HEK293 (cell line): ENCODE measurements around the gene TSHZ2.

Source experiments
- CTCF ChIA-PET: fragments of 350-600 bp; formaldehyde crosslinking; extraction: SDS; loops from one replicate; lab custom pipeline; 2021; ENCODE audit warnings: antibody characterized with exemption; lab: Yijun Ruan, JAX
- POLR2A ChIA-PET: fragments of 300-600 bp; formaldehyde crosslinking; extraction: SDS; loops from one replicate; lab custom pipeline; 2020; ENCODE audit warnings: antibody characterized with exemption, inconsistent platforms; lab: Yijun Ruan, JAX
- H3K27ac ChIP-seq: fragments of 200-500 bp; sonication (Bioruptor generic); 2 replicates; pipeline ENCODE4 v1.5.1; 2014; ENCODE audit warnings: low read depth, low read length, control low read depth, inconsistent platforms; ENCODE audit errors: extremely low read depth
- H3K36me3 ChIP-seq, 2 experiments: fragments of 200-500 bp in 1 of 2; sonication (Bioruptor generic) in 1 of 2; 1 replicate in 1 of 2; 2 replicates in 1 of 2; pipeline ENCODE4 v1.5.1; 2014 to 2017; ENCODE audit warnings: inconsistent platforms in 2 of 2, low read length in 2 of 2; ENCODE audit not compliant: control insufficient read depth in 2 of 2, insufficient read depth in 1 of 2
- H3K4me1 ChIP-seq: fragments of 200-500 bp; sonication (Bioruptor generic); 2 replicates; pipeline ENCODE4 v1.5.1; 2014; ENCODE audit warnings: mild to moderate bottlenecking, low read length, inconsistent platforms; ENCODE audit not compliant: control insufficient read depth, insufficient read depth
- H3K4me3 ChIP-seq: 2 replicates; pipeline ENCODE4 v1.5.1; 2011; ENCODE audit warnings: low read depth, mild to moderate bottlenecking, control low read depth, low read length, moderate library complexity
- H3K9me3 ChIP-seq: fragments of 200-500 bp; sonication (Bioruptor generic); 2 replicates; pipeline ENCODE4 v1.5.1; 2014; ENCODE audit warnings: low read depth, low read length, inconsistent platforms; ENCODE audit not compliant: control insufficient read depth, insufficient read depth
- GLIS2 ChIP-seq: fragments of 450-650 bp; formaldehyde crosslinking; IDR thresholded peaks from 2 replicates; pipeline ENCODE4 v1.5.1; 2016; ENCODE audit warnings: missing biosample characterization, missing genetic modification characterization
- KLF7 ChIP-seq: fragments of 450-650 bp; formaldehyde crosslinking; IDR thresholded peaks from 2 replicates; pipeline ENCODE4 v1.5.1; 2016; ENCODE audit warnings: missing biosample characterization, missing genetic modification characterization, borderline replicate concordance
- SP7 ChIP-seq: fragments of 450-650 bp; formaldehyde crosslinking; IDR thresholded peaks from 2 replicates; pipeline ENCODE4 v1.5.1; 2016; ENCODE audit warnings: missing biosample characterization, missing genetic modification characterization
- TRIM28 ChIP-seq: IDR thresholded peaks from 2 replicates; pipeline ENCODE4 v1.6.1; 2011; ENCODE audit warnings: low read length, control low read depth, borderline replicate concordance
- YY1 ChIP-seq: fragments of 450-650 bp; formaldehyde crosslinking; IDR thresholded peaks from 2 replicates; pipeline ENCODE4 v1.5.1; 2018; ENCODE audit warnings: missing biosample characterization, missing genetic modification characterization
- ZEB2 ChIP-seq: fragments of 450-650 bp; formaldehyde crosslinking; IDR thresholded peaks from 2 replicates; pipeline ENCODE4 v1.5.1; 2016; ENCODE audit warnings: missing biosample characterization, missing genetic modification characterization
- ZNF140 ChIP-seq: fragments of 450-650 bp; formaldehyde crosslinking; IDR thresholded peaks from 2 replicates; pipeline ENCODE4 v1.5.1; 2016; ENCODE audit warnings: missing biosample characterization, missing genetic modification characterization
- ZNF146 ChIP-seq: fragments of 450-650 bp; formaldehyde crosslinking; IDR thresholded peaks from 2 replicates; pipeline ENCODE4 v1.5.1; 2016; ENCODE audit warnings: missing biosample characterization, missing genetic modification characterization
- ZNF155 ChIP-seq: fragments of 450-650 bp; formaldehyde crosslinking; IDR thresholded peaks from 2 replicates; pipeline ENCODE4 v1.5.1; 2016; ENCODE audit warnings: missing biosample characterization, missing genetic modification characterization
- ZNF302 ChIP-seq: fragments of 450-650 bp; formaldehyde crosslinking; IDR thresholded peaks from 2 replicates; pipeline ENCODE4 v1.5.1; 2016; ENCODE audit warnings: missing biosample characterization, missing genetic modification characterization, low read depth
- ZNF335 ChIP-seq: fragments of 450-650 bp; formaldehyde crosslinking; conservative IDR thresholded peaks from 2 replicates; pipeline ENCODE4 v1.5.1; 2016; ENCODE audit warnings: missing biosample characterization, missing genetic modification characterization
- ZNF354C ChIP-seq: fragments of 450-650 bp; formaldehyde crosslinking; IDR thresholded peaks from 2 replicates; pipeline ENCODE4 v1.5.1; 2016; ENCODE audit warnings: missing biosample characterization, missing genetic modification characterization, low read depth, borderline replicate concordance
- ZNF37A ChIP-seq: fragments of 450-650 bp; IDR thresholded peaks from 2 replicates; pipeline ENCODE4 v1.5.1; 2018; ENCODE audit warnings: missing biosample characterization, missing genetic modification characterization
- ZNF391 ChIP-seq: fragments of 450-650 bp; formaldehyde crosslinking; IDR thresholded peaks from 2 replicates; pipeline ENCODE4 v1.5.1; 2016; ENCODE audit warnings: low read depth, missing biosample characterization, missing genetic modification characterization, borderline replicate concordance
- ZNF555 ChIP-seq: fragments of 450-650 bp; formaldehyde crosslinking; conservative IDR thresholded peaks from 2 replicates; pipeline ENCODE4 v1.5.1; 2017; ENCODE audit warnings: missing biosample characterization, mild to moderate bottlenecking, missing genetic modification characterization, inconsistent platforms
- ZNF707 ChIP-seq: fragments of 450-650 bp; formaldehyde crosslinking; IDR thresholded peaks from 2 replicates; pipeline ENCODE4 v1.5.1; 2016; ENCODE audit warnings: missing biosample characterization, missing genetic modification characterization
- ZNF747 ChIP-seq: fragments of 450-650 bp; formaldehyde crosslinking; IDR thresholded peaks from 2 replicates; pipeline ENCODE4 v1.5.1; 2016; ENCODE audit warnings: missing biosample characterization, missing genetic modification characterization
- ZNF768 ChIP-seq: fragments of 450-650 bp; formaldehyde crosslinking; IDR thresholded peaks from 2 replicates; pipeline ENCODE4 v1.5.1; 2018; ENCODE audit warnings: missing biosample characterization, mild to moderate bottlenecking, missing genetic modification characterization
- TF ChIP-seq, protein P1 (sequence below): fragments of 450-650 bp; formaldehyde crosslinking; IDR thresholded peaks from 2 replicates; pipeline ENCODE4 v1.5.1; 2016; ENCODE audit warnings: missing biosample characterization, missing genetic modification characterization
- TF ChIP-seq, protein P2 (sequence below): fragments of 450-650 bp; formaldehyde crosslinking; IDR thresholded peaks from 2 replicates; pipeline ENCODE4 v1.5.1; 2016; ENCODE audit warnings: missing biosample characterization, missing genetic modification characterization
- TF ChIP-seq, protein P3 (sequence below): fragments of 450-650 bp; formaldehyde crosslinking; IDR thresholded peaks from 2 replicates; pipeline ENCODE4 v1.5.1; 2016; ENCODE audit warnings: missing biosample characterization, missing genetic modification characterization
- TF ChIP-seq, protein P4 (sequence below): fragments of 450-650 bp; formaldehyde crosslinking; IDR thresholded peaks from 2 replicates; pipeline ENCODE4 v1.5.1; 2016; ENCODE audit warnings: missing biosample characterization, missing genetic modification characterization
- TF ChIP-seq, protein P5 (sequence below): fragments of 450-650 bp; formaldehyde crosslinking; IDR thresholded peaks from 2 replicates; pipeline ENCODE4 v1.5.1; 2017; ENCODE audit warnings: missing biosample characterization, missing genetic modification characterization
- TF ChIP-seq, protein P6 (sequence below): fragments of 450-650 bp; formaldehyde crosslinking; IDR thresholded peaks from 2 replicates; pipeline ENCODE4 v1.5.1; 2017; ENCODE audit warnings: missing biosample characterization, missing genetic modification characterization

Gene TSHZ2

DNA sequence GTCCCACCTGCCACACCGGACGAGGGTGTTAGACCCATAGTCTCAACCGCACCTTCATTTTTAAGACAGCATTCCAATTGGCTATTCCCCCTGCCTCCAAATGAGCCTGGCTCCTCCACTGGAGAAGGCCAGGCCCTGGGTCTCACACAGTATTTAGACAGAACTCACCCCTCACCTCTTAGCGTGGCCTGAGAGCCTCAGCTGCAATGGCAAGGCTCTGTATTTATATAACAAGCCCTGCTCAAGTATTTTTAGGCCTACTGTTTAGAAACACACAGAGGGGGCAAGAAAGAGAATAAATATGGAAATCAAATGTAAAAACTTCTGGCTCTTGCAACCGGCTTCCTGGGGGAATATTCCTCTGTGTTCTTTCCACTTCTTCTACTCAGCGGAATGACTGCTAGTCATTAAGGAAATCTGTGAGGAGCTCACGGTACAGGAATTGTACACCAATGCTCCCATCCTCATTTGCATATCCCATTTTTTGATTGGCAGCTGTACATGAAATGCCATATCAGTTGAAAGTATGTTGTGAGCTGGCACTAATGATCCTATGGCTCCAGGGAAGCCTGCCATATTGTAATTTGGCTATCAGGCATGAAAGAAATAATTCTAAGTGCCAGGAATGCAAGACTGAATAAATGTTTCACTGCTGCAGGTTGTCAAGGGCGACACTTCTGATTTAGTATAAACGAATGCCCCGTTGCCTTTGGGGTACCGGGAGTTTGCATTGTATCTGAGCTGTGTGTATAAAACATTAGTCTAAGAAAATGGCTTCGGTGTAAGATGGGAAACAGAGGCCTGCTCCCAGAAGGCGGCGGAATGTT lies 414.0 kb downstream of the TSHZ2 start:
- no peaks in the 10 kb centered on the region for H3K36me3 ChIP-seq
- no peak overlapping the region for H3K27ac ChIP-seq
- H3K4me1 ChIP-seq: no peaks in the 10 kb centered on the region
- H3K9me3 ChIP-seq: no peaks in the 10 kb centered on the region
- POLR2A ChIA-PET: no interaction called here
- TF ChIP-seq ZEB2 (tag by site-specific recombination) (no peak), YY1 (no peak), ZNF391 (tag by site-specific recombination) (no peak), ZNF155 (tag by site-specific recombination) (no peak), ZNF140 (no peak), ZNF146 (no peak), TRIM28 (no peak), ZNF768 (tag by site-specific recombination) (no peak), SP7 (tag by site-specific recombination) (no peak), ZNF302 (no peak), ZNF37A (no peak), ZNF335 (tag by site-specific recombination) (no peak), ZNF747 (tag by site-specific recombination) (no peak), GLIS2 (tag by site-specific recombination) (no peak)
- TF ChIP-seq, protein P1, sequence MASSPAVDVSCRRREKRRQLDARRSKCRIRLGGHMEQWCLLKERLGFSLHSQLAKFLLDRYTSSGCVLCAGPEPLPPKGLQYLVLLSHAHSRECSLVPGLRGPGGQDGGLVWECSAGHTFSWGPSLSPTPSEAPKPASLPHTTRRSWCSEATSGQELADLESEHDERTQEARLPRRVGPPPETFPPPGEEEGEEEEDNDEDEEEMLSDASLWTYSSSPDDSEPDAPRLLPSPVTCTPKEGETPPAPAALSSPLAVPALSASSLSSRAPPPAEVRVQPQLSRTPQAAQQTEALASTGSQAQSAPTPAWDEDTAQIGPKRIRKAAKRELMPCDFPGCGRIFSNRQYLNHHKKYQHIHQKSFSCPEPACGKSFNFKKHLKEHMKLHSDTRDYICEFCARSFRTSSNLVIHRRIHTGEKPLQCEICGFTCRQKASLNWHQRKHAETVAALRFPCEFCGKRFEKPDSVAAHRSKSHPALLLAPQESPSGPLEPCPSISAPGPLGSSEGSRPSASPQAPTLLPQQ (tag by site-specific recombination): no peak
- TF ChIP-seq, protein P2, sequence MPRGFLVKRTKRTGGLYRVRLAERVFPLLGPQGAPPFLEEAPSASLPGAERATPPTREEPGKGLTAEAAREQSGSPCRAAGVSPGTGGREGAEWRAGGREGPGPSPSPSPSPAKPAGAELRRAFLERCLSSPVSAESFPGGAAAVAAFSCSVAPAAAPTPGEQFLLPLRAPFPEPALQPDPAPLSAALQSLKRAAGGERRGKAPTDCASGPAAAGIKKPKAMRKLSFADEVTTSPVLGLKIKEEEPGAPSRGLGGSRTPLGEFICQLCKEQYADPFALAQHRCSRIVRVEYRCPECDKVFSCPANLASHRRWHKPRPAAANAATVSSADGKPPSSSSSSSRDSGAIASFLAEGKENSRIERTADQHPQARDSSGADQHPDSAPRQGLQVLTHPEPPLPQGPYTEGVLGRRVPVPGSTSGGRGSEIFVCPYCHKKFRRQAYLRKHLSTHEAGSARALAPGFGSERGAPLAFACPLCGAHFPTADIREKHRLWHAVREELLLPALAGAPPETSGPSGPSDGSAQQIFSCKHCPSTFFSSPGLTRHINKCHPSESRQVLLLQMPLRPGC (tag by site-specific recombination): no peak
- TF ChIP-seq, protein P3, sequence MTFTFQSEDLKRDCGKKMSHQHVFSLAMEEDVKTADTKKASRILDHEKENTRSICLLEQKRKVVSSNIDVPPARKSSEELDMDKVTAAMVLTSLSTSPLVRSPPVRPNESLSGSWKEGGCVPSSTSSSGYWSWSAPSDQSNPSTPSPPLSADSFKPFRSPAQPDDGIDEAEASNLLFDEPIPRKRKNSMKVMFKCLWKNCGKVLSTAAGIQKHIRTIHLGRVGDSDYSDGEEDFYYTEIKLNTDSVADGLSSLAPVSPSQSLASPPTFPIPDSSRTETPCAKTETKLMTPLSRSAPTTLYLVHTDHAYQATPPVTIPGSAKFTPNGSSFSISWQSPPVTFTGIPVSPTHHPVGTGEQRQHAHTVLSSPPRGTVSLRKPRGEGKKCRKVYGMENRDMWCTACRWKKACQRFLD (tag by site-specific recombination): no peak
- TF ChIP-seq, protein P4, sequence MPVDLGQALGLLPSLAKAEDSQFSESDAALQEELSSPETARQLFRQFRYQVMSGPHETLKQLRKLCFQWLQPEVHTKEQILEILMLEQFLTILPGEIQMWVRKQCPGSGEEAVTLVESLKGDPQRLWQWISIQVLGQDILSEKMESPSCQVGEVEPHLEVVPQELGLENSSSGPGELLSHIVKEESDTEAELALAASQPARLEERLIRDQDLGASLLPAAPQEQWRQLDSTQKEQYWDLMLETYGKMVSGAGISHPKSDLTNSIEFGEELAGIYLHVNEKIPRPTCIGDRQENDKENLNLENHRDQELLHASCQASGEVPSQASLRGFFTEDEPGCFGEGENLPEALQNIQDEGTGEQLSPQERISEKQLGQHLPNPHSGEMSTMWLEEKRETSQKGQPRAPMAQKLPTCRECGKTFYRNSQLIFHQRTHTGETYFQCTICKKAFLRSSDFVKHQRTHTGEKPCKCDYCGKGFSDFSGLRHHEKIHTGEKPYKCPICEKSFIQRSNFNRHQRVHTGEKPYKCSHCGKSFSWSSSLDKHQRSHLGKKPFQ (tag by site-specific recombination): no peak
- TF ChIP-seq, all 188 proteins: peak for 0
- CTCF ChIA-PET: no interaction called here
- H3K4me3 ChIP-seq: no peak overlapping the region

DNA sequence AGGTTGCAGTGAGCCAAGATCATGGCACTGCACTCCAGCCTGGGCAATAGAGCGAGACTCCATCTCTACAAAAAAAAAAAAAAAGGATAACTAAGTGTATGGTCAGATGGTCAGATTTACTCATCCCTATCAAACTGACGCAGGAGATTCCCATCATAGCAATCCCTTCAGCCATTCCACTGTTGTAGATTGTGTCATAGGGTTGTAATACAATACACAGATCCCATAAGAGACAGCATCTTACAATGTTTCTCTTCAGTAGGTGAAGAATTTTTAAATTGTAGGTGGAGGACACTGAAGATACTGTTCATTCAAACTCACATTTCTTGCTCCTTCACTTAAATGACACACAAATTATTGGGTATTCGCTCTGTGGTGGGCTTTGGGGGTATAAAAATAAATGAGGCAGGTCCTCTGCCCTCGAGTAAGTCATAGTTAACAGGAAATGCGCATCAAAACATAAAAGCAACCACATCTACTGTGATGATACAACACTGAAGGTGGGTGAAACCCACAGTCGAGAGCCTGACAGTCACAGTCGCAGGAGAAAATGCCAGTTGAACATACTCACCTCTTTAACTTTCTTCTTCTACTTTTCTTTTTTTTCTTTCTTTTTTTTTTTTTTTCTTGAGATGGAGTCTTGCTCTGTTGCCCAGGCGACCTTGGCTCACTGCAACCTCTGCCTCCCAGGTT lies 416.0 kb downstream of the TSHZ2 start:
- Histone ChIP-seq H3K9me3 (no peaks in the 10 kb centered on the region), H3K4me3 (no peak overlapping the region), H3K27ac (no peak overlapping the region), H3K4me1 (no peaks in the 10 kb centered on the region), H3K36me3 (no peaks in the 10 kb centered on the region)
- ChIA-PET POLR2A (no interaction called here), CTCF (no interaction called here)
- no peak for TF ChIP-seq ZNF707 (tag by site-specific recombination)
- no peak for TF ChIP-seq ZNF555 (tag by site-specific recombination)
- TF ChIP-seq, protein P5, sequence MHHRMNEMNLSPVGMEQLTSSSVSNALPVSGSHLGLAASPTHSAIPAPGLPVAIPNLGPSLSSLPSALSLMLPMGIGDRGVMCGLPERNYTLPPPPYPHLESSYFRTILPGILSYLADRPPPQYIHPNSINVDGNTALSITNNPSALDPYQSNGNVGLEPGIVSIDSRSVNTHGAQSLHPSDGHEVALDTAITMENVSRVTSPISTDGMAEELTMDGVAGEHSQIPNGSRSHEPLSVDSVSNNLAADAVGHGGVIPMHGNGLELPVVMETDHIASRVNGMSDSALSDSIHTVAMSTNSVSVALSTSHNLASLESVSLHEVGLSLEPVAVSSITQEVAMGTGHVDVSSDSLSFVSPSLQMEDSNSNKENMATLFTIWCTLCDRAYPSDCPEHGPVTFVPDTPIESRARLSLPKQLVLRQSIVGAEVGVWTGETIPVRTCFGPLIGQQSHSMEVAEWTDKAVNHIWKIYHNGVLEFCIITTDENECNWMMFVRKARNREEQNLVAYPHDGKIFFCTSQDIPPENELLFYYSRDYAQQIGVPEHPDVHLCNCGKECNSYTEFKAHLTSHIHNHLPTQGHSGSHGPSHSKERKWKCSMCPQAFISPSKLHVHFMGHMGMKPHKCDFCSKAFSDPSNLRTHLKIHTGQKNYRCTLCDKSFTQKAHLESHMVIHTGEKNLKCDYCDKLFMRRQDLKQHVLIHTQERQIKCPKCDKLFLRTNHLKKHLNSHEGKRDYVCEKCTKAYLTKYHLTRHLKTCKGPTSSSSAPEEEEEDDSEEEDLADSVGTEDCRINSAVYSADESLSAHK: no peak
- no peak for TF ChIP-seq ZNF354C
- TF ChIP-seq, protein P6, sequence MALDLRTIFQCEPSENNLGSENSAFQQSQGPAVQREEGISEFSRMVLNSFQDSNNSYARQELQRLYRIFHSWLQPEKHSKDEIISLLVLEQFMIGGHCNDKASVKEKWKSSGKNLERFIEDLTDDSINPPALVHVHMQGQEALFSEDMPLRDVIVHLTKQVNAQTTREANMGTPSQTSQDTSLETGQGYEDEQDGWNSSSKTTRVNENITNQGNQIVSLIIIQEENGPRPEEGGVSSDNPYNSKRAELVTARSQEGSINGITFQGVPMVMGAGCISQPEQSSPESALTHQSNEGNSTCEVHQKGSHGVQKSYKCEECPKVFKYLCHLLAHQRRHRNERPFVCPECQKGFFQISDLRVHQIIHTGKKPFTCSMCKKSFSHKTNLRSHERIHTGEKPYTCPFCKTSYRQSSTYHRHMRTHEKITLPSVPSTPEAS (tag by site-specific recombination): no peak
- no peak for TF ChIP-seq KLF7 (tag by site-specific recombination)
